Sigmoid colon (tissue), 7 donors: ENCODE results near the gene FAM3A. TPM values are rescaled to one million over a fixed set of nuclear protein-coding genes. Genes with fewer than 3 reads are reported as not detected.

Experiments used
- DNase-seq: peaks from one replicate; pipeline ENCODE4 v3.0.0-alpha.2; 2019
- H3K27ac ChIP-seq, 4 donors: fragments of 200-600 bp; sonication (generic); one replicate each; pipeline ENCODE4 v1.5.1; 2016 to 2019; ENCODE audit warnings: mild to moderate bottlenecking in 1 of 4
- H3K27me3 ChIP-seq, 3 donors: fragments of 200-600 bp; sonication (generic); one replicate each; pipeline ENCODE4 v1.5.1; 2019; ENCODE audit warnings: mild to moderate bottlenecking in 1 of 3
- H3K36me3 ChIP-seq, 4 donors: fragments of 200-600 bp; sonication (generic); one replicate each; pipeline ENCODE4 v1.5.1; 2016 to 2019
- H3K4me1 ChIP-seq, 4 donors: fragments of 200-600 bp; sonication (generic); one replicate each; pipeline ENCODE4 v1.5.1; 2017 to 2019
- H3K4me3 ChIP-seq, 4 donors: fragments of 200-600 bp; sonication (generic); one replicate each; pipeline ENCODE4 v1.5.1; 2017 to 2019; ENCODE audit warnings: mild to moderate bottlenecking in 2 of 4, moderate library complexity in 1 of 4
- H3K9me3 ChIP-seq, 4 donors: fragments of 200-600 bp in 3 of 4; sonication (generic) in 3 of 4; one replicate each; pipeline versions ENCODE4 v1.5.1 to v1.6.1; 2013 to 2019
- EP300 ChIP-seq, 4 donors: sonication (generic); formaldehyde crosslinking; IDR thresholded peaks; one replicate each; pipeline ENCODE4 v1.6.1; 2017; ENCODE audit warnings: antibody characterized with exemption in 4 of 4
- POLR2A ChIP-seq, 2 donors: fragments of 450-650 bp; IDR thresholded peaks; one replicate each; pipeline ENCODE4 v1.6.1; 2016; ENCODE audit warnings: antibody characterized with exemption in 2 of 2, mild to moderate bottlenecking in 2 of 2, moderate library complexity in 2 of 2
- POLR2AphosphoS5 ChIP-seq, 4 donors: sonication (generic); formaldehyde crosslinking; IDR thresholded peaks; one replicate each; pipeline ENCODE4 v1.6.1; 2017; ENCODE audit warnings: antibody characterized with exemption in 4 of 4
- WGBS, 2 donors: extraction: QIAGEN DNeasy Blood & Tissue Kit; methylation state at CpG; one replicate each; pipeline ENCODE4 v1.1.7; 2013; 5-methylcytosine and 5-hydroxymethylcytosine counted together
- intact Hi-C: fragments of 100-400 bp; cut with DNase I; formaldehyde crosslinking; loops from one replicate; pipeline ENCODE4 v1.15.1; 2023
- polyA plus RNA-seq, 3 donors: library from polyadenylated mRNA; stranded (reverse); fragments of 200-250 nt; gene quantifications; one replicate each; pipeline ENCODE4 v1.2.3, GENCODE V29; 2013
- total RNA-seq, 4 donors: library from RNA; depleted of rRNA; stranded (reverse); fragments of >200 nt; gene quantifications; one replicate each; pipeline ENCODE4 v1.1.0, GENCODE V29; 2016
- TF ChIP-seq, protein P1 (sequence below), 4 experiments: fragments of 450-650 bp in 3 of 4; fragments of 200-600 bp in 1 of 4; IDR thresholded peaks; one replicate each; pipeline ENCODE4 v1.5.1; 2016 to 2019; ENCODE audit warnings: antibody characterized with exemption in 4 of 4, mild to moderate bottlenecking in 3 of 4, moderate library complexity in 2 of 4
- donor health status: healthy with polysubstance abuse.
- donor health status: Bipolar disorder and iron deficiency.
- donor health status: healthy.

FAM3A gene
- total and polyA plus RNA-seq, 7 donors = 30.7 to 64.9 (median 49.0) TPM

DNA sequence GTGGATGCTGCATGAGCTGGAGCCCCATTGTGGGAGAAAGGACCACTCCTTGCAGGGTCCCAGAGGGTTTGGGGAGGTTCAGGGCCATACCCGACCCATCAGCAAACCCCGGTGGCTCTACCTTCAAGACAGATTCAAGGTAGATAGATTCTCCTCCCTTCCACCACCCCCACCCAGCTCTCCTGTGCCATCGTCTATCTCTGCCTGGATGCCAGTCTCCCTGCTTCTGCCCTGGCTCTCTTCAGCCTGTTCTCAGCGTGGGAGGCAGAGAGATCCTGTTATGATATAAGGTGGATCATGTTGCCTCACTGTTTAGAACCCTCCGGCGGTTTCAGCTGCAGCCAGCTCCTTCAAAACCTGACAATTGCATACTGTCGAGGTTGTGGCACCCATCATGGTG, 42.3 kb downstream of the FAM3A start:
- intact Hi-C loops = no loop called here
- no peak for TF ChIP-seq POLR2AphosphoS5 (IDR thresholded peaks at IDR 0.05)
- TF ChIP-seq, protein P1, sequence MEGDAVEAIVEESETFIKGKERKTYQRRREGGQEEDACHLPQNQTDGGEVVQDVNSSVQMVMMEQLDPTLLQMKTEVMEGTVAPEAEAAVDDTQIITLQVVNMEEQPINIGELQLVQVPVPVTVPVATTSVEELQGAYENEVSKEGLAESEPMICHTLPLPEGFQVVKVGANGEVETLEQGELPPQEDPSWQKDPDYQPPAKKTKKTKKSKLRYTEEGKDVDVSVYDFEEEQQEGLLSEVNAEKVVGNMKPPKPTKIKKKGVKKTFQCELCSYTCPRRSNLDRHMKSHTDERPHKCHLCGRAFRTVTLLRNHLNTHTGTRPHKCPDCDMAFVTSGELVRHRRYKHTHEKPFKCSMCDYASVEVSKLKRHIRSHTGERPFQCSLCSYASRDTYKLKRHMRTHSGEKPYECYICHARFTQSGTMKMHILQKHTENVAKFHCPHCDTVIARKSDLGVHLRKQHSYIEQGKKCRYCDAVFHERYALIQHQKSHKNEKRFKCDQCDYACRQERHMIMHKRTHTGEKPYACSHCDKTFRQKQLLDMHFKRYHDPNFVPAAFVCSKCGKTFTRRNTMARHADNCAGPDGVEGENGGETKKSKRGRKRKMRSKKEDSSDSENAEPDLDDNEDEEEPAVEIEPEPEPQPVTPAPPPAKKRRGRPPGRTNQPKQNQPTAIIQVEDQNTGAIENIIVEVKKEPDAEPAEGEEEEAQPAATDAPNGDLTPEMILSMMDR (IDR thresholded peaks at IDR 0.05) = no peak
- TF ChIP-seq POLR2A (IDR thresholded peaks at IDR 0.05) = no peak
- no peak for TF ChIP-seq EP300 (IDR thresholded peaks at IDR 0.05)
- Histone ChIP-seq H3K27ac (no peak overlapping the region), H3K36me3 (peaks cover 0 to 14% (median 6%) of the 10 kb centered on the region in 4 donors), H3K4me3 (no peak overlapping the region), H3K4me1 (peaks cover 0 to 8% (median 2%) of the 10 kb centered on the region in 4 donors), H3K27me3 (no peaks in the 10 kb centered on the region), H3K9me3 (no peaks in the 10 kb centered on the region)
- WGBS, 2 donors = 90 to 93% methylated on average over 7 of the region's 7 CpGs
- no peak for DNase-seq

DNA sequence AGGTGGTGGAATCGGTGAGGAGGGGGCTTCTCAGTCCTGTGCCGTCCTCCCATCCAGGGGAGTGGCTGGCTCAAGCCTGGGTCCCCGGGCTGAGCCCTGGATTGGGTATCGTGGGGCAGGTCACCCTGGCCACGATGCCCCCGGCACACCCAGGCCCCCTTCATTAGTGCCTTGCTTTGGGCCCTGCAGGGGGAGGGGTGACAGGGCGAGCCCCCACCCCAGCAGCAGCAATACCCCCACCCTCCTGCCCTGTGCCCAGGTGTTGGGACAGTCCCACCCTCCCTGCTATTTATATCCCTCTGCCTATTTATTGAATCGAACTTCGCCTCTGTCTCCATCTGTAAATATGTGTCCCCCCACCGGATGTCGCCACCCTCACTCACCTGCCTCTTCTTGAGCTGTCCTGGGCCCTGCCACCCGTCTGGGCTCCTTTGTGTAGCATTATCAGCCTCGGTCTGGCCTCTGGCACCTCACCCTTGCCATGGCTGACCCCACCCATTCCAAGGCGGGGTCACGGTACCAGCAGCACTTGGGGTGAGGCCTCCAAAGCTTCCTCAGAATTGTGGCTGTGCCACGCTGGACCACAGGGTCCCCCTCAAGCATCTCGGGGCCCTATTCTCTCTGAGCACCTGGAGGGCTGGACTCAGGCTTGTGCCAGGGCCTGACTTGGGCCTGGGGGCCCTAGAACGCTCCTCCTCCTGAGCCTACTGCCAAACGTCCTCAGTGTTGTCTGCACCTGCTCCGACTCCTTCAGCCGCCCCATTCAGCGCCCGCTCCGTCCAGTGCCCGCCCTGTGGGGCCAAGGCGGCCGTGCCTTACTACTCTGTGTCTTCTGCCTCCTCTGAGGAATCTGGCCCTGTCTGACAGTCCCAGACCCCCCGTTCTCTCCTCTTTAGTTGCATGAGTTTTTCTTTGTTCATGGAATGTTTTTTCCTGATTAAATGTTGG, 43.1 kb downstream of the FAM3A start:
- Histone ChIP-seq H3K4me3 (no peak overlapping the region), H3K27ac (no peak overlapping the region), H3K27me3 (no peaks in the 10 kb centered on the region), H3K4me1 (peaks cover 0 to 2% (median under 1%) of the 10 kb centered on the region in 4 donors), H3K36me3 (peaks cover 0 to 20% (median 10%) of the 10 kb centered on the region in 4 donors), H3K9me3 (no peaks in the 10 kb centered on the region)
- intact Hi-C loops = no loop called here
- WGBS, 2 donors = 62 to 78% methylated on average over 28 of the region's 28 CpGs
- no peak for DNase-seq
- TF ChIP-seq POLR2A (IDR thresholded peaks at IDR 0.05) (no peak), POLR2AphosphoS5 (IDR thresholded peaks at IDR 0.05) (no peak), EP300 (IDR thresholded peaks at IDR 0.05) (no peak)
- TF ChIP-seq, protein P1 (IDR thresholded peaks at IDR 0.05) = no peak

DNA sequence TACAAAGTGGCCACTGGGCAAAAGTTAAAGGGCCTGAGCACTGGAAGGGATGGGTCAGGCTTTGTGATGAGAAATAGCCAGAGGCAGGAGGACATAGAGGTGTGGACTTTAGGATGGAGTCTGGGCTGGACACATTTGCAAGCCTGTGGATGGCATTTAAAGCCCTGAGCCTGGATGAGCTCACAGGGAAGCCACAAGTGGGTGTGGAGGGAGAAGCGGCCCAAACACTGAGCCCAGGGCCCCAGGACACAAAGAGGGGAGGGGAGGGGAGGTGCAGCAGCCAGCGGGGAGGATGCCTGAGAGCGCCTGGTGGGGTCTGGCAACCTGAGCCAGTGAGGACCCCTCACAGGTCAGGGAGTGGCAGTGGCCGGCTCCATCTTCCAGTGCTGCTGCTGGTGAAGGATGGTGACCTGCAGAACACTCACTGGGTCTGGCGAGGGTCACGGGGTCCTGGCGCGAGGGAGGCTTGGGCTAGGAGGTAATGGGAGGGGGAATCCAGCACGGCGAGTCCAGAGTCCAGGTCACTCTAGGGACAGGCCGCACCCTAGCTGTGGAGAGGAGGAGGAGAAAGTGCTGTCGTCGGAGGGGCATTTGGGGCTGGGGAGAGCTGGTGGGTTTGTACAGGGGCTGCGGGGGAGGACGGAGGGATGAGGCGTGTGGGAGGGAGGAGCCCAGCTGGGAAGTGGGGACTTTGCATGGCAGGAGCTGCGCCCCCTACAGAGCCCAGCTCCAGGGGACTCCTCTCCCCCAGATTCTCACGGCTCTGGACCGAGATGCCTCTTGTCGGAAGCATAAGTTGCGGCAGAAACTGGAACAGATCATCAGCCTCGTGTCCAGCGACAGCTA, 44.0 kb downstream of the FAM3A start:
- no peak overlapping the region for H3K4me3 ChIP-seq
- no peak overlapping the region for H3K27ac ChIP-seq
- TF ChIP-seq EP300 (IDR thresholded peaks at IDR 0.05) = no peak
- no peak for TF ChIP-seq POLR2AphosphoS5 (IDR thresholded peaks at IDR 0.05)
- TF ChIP-seq, protein P1 (IDR thresholded peaks at IDR 0.05) = no peak
- no peak for TF ChIP-seq POLR2A (IDR thresholded peaks at IDR 0.05)
- no peaks in the 10 kb centered on the region for H3K27me3 ChIP-seq
- 67 to 88% methylated on average over 23 of the region's 23 CpGs for WGBS, 2 donors
- DNase-seq = no peak
- intact Hi-C loops = no loop called here
- H3K36me3 ChIP-seq = peaks cover 0 to 25% (median 12%) of the 10 kb centered on the region in 4 donors
- no peaks in the 10 kb centered on the region for H3K9me3 ChIP-seq
- H3K4me1 ChIP-seq = no peaks in the 10 kb centered on the region

DNA sequence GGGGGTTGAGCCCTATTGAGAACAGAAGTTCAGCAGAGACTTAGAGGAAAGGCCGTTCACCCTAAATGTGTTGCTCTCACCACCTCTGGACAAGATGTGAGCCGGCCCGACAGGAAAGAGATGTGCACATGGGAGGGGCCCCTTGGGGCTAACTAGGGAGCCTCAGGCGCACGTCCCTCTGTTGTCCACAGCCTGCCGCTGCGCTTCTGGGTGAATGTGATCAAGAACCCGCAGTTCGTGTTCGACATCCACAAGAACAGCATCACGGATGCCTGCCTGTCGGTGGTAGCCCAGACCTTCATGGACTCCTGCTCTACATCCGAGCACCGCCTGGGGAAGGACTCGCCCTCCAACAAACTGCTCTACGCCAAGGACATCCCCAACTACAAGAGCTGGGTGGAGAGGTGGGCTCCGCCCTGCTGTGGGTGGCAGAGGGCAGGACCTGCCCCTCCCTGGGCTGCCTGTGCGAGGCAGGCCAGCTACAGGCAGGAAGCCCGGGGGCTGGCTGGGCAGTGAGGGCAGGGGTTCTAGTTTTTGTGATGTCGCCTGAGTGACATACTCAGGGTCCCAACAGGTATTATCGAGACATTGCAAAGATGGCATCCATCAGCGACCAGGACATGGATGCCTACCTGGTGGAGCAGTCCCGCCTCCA, 45.0 kb downstream of the FAM3A start:
- TF ChIP-seq POLR2A (IDR thresholded peaks at IDR 0.05) = no peak
- TF ChIP-seq, protein P1 (IDR thresholded peaks at IDR 0.05) = no peak
- TF ChIP-seq EP300 (IDR thresholded peaks at IDR 0.05) = no peak
- Histone ChIP-seq H3K27me3 (no peaks in the 10 kb centered on the region), H3K36me3 (peaks cover 0 to 31% (median 13%) of the 10 kb centered on the region in 4 donors), H3K9me3 (no peaks in the 10 kb centered on the region), H3K27ac (no peak overlapping the region), H3K4me1 (no peaks in the 10 kb centered on the region), H3K4me3 (no peak overlapping the region)
- DNase-seq = no peak
- intact Hi-C loops = no loop called here
- WGBS, 2 donors = 88 to 94% methylated on average over 22 to 23 of the region's 23 CpGs
